ENCODE measurements around the gene VEZT. TPM values are rescaled to one million over a fixed set of nuclear protein-coding genes. Genes with fewer than 3 reads are reported as not detected.

The VEZT gene
- total RNA-seq, 2 experiments from 2014 or later, result 52.6 to 57.2 TPM

DNA sequence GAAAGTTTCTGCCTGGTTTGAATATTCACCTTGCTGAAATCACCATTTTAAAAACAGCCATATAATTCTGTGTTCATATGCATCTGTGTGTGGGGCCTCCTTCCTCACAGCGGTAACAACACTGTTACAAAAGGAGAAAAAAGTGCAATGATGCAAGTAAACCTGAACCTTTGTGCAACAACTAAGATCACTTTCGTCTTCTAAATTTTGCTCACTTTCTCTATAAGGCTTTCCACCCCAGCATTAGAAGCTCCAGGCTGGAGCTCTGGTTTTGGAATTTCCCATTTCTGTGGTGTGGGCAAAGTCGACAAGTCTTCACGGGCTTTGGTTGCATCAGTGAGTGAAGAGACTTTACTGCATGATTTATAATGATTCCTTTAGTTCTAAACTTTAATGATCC is 18.7 kb upstream of the VEZT start:
- Histone ChIP-seq H3K4me3 (ENCODE audit: low read length) (no peak overlapping the region), H3K27ac (ENCODE audit: low read depth in 1 of 2, low read length in 2 of 2) (no peak overlapping the region), H3K36me3 (ENCODE audit: insufficient read depth, low read length) (no peaks in the 10 kb centered on the region), H3K9me3 (ENCODE audit: control insufficient read depth in 1 of 2, insufficient read depth in 1 of 2, low read length in 2 of 2) (no peaks in the 10 kb centered on the region), H3K4me1 (ENCODE audit: insufficient read depth, low read length) (no peaks in the 10 kb centered on the region), H3K27me3 (ENCODE audit: control insufficient read depth in 1 of 2, insufficient read depth in 2 of 2, low read length in 2 of 2) (no peaks in the 10 kb centered on the region)
- Mint-ChIP-seq H3K4me3 (no peak overlapping the region), H3K27ac (no peak overlapping the region), H3K36me3 (ENCODE audit: low read depth) (no peaks in the 10 kb centered on the region), H3K4me1 (ENCODE audit: low read depth) (peaks cover 13% of the 10 kb centered on the region), H3K9me3 (no peaks in the 10 kb centered on the region), H3K27me3 (no peaks in the 10 kb centered on the region)
- ChIA-PET POLR2A (no interaction called here), CTCF (no interaction called here)
- DNase-seq (no peak), ATAC-seq (ENCODE audit: poor library complexity) (no peak)
- intact Hi-C loops (cut with DNase I, micrococcal nuclease), result no loop called here
- TF ChIP-seq, protein P1, sequence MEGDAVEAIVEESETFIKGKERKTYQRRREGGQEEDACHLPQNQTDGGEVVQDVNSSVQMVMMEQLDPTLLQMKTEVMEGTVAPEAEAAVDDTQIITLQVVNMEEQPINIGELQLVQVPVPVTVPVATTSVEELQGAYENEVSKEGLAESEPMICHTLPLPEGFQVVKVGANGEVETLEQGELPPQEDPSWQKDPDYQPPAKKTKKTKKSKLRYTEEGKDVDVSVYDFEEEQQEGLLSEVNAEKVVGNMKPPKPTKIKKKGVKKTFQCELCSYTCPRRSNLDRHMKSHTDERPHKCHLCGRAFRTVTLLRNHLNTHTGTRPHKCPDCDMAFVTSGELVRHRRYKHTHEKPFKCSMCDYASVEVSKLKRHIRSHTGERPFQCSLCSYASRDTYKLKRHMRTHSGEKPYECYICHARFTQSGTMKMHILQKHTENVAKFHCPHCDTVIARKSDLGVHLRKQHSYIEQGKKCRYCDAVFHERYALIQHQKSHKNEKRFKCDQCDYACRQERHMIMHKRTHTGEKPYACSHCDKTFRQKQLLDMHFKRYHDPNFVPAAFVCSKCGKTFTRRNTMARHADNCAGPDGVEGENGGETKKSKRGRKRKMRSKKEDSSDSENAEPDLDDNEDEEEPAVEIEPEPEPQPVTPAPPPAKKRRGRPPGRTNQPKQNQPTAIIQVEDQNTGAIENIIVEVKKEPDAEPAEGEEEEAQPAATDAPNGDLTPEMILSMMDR (IDR thresholded peaks at IDR 0.05), result no peak

DNA sequence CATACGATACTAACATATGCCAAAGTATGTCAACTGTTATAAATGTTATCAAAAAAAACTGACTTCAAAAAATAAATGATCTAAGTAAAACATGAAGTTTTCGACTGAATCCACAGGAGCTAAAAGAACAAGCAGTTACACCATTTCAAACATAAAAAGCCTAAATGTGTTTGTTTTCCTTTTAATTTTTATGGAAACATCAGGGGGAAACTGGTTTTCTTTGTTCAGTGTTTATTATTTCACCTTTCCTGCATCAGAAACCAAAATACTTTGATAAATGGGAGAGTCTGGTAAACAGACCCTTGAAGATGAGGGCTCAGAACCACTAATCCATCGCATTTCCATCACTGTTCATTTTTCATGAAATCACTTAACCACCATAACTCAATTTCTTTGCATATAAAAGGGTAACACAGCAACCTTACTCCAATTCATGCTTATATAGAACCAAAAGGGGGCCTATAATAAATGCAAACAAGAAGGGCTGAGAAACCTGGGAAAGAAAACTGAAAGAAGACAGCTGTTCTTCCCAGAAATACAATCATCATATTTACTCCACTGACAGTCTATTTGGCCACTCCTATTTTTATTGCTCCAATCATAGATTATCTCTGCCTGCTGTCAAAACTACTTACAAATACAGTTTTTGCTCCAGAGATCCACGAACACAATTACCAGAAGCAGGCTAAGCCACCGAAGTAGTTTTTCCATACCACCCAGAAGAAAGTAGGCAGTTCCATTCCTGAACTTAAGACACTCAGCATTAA is 17.3 kb upstream of the VEZT start:
- Mint-ChIP-seq H3K27me3 (no peaks in the 10 kb centered on the region), H3K4me1 (ENCODE audit: low read depth) (peaks cover 14% of the 10 kb centered on the region), H3K36me3 (ENCODE audit: low read depth) (no peaks in the 10 kb centered on the region), H3K9me3 (no peaks in the 10 kb centered on the region), H3K27ac (no peak overlapping the region), H3K4me3 (no peak overlapping the region)
- intact Hi-C loops (cut with DNase I, micrococcal nuclease), result no loop called here
- Histone ChIP-seq H3K4me3 (ENCODE audit: low read length) (no peak overlapping the region), H3K27me3 (ENCODE audit: control insufficient read depth in 1 of 2, insufficient read depth in 2 of 2, low read length in 2 of 2) (no peaks in the 10 kb centered on the region), H3K36me3 (ENCODE audit: insufficient read depth, low read length) (no peaks in the 10 kb centered on the region), H3K9me3 (ENCODE audit: control insufficient read depth in 1 of 2, insufficient read depth in 1 of 2, low read length in 2 of 2) (no peaks in the 10 kb centered on the region), H3K4me1 (ENCODE audit: insufficient read depth, low read length) (no peaks in the 10 kb centered on the region), H3K27ac (ENCODE audit: low read depth in 1 of 2, low read length in 2 of 2) (no peak overlapping the region)
- POLR2A ChIA-PET, result no interaction called here
- CTCF ChIA-PET, result interaction anchor here (0.6 to 0.9 kb wide), 3 partner anchors 11 to 798 kb away, joined by 3 read pairs; partner anchors contain the start of gene VEZT
- TF ChIP-seq, protein P1 (IDR thresholded peaks at IDR 0.05), result no peak
- no peak for DNase-seq
- no peak for ATAC-seq (ENCODE audit: poor library complexity)

DNA sequence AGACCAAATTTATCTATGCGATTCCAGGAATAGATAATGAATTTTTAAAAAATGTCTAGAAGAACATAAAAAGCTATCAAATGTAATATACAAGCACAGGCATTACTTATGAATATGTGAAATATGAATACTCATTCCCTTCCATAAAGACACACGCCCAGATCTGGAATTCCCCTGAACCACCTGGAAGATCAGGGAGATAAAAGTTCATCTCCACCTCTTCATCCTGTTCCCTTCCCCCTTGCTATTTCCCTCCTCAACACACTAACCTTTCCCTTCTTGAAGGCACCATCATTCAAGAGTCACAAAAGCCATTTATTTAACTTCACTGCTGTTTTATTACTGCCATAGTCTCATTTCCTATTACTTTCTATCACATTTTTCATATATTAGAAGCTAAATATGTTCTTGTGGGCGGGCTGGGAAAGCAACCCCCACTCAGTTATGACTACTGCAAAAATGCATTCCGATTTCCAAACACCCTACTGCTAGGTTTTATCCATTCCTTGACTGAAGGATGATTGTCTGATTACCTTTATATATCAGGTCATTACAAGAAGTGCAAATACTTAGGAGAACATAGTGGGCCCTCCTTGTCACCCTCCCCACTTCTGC is 16.4 kb upstream of the VEZT start:
- Mint-ChIP-seq H3K4me3 (no peak overlapping the region), H3K27ac (no peak overlapping the region), H3K9me3 (no peaks in the 10 kb centered on the region), H3K36me3 (ENCODE audit: low read depth) (no peaks in the 10 kb centered on the region), H3K4me1 (ENCODE audit: low read depth) (peaks cover 18% of the 10 kb centered on the region), H3K27me3 (no peaks in the 10 kb centered on the region)
- Histone ChIP-seq H3K27me3 (ENCODE audit: control insufficient read depth in 1 of 2, insufficient read depth in 2 of 2, low read length in 2 of 2) (no peaks in the 10 kb centered on the region), H3K36me3 (ENCODE audit: insufficient read depth, low read length) (no peaks in the 10 kb centered on the region), H3K27ac (ENCODE audit: low read depth in 1 of 2, low read length in 2 of 2) (no peak overlapping the region), H3K4me3 (ENCODE audit: low read length) (no peak overlapping the region), H3K9me3 (ENCODE audit: control insufficient read depth in 1 of 2, insufficient read depth in 1 of 2, low read length in 2 of 2) (no peaks in the 10 kb centered on the region), H3K4me1 (ENCODE audit: insufficient read depth, low read length) (no peaks in the 10 kb centered on the region)
- ChIA-PET CTCF (no interaction called here), POLR2A (interaction anchor here (1.5 kb wide), 1 partner anchor 17 kb away, joined by 3 read pairs; the partner anchor contains the start of genes FGD6 and VEZT)
- TF ChIP-seq, protein P1 (IDR thresholded peaks at IDR 0.05), result no peak
- ATAC-seq (ENCODE audit: poor library complexity), result no peak
- no peak for DNase-seq
- intact Hi-C loops (cut with DNase I, micrococcal nuclease), result no loop called here

Measured in CD4-positive, alpha-beta T cell (primary cell).